Right kidney (tissue), 1 donor: ENCODE data around the gene C7orf33.

Source experiments
- DNase-seq: peaks from one replicate; pipeline ENCODE4 v3.0.0-alpha.2; 2016

C7orf33 gene

DNA sequence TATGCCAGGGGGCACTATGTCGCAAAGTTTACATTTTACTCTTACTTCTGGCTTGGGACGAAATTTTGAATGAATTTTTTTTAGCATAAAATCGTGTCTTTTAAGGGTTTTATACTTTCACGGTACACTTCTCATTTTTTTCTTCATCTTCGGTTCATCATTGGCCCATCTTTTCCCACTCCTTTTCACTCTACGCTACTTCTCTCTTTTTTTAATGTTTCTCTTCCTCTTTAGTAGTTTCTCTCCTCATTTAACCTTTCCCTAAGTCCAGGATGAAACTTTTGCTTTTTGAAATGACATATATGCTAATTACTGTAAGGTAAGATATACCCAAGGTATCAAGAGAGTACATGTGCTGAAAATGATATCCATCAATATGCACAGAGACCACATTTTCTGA lies 39.5 kb downstream of the C7orf33 start:
- DNase-seq = no peak

DNA sequence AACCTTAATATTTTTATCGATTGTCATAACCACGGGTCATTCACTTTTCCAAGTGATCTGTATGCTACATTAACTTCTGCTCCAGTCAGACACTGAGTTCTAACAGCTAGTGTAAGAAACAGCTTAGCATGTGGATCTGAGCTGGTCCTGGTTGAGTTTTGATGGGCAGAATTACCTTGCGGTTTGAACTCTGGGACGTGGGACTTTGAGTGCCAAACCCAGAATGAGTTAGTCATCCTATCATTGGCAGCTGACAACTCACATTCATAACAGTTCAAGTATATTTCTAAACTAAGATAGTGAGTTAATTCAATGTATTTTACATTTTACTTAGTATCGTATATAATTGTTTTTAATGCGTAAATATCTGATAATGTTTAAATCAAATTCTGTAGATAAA lies 43.2 kb downstream of the C7orf33 start:
- no peak for DNase-seq

DNA sequence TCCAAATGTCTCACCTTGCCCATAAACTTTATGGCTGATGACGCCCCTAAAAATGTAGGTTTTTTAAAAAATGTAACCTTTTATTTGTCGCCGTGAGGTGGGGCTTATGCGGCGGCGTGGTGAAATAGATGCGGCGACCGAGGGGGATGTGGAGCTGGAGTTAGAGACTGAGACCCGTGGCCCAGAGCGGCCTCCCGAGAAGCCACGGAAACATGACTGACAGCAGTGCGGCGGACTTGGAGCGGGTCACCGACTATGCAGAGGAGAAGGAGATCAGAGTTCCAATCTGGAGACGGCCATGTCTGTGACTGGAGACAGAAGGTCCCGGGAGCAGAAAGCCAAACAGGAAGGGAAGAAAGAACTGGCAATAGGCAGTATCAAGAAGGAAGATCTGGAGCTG lies 46.5 kb downstream of the C7orf33 start:
- no peak for DNase-seq

DNA sequence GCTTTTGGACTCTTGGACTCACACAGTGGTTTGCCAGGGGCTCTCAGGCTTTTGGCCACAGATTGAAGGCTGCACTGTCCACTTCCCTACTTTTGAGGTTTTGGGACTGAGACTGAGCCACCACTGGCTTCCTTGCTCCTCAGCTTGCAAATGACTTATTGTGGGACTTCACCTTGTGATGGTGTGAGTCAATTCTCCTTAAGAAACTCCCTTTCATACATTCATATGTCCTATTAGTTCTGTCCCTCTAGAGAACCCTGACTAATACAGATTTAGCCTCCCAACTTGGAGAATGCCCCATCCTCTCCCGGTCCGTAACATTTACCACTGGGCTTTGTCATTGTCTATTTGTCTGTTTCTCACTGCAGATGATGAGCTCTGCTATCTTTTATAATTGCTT lies 55.3 kb downstream of the C7orf33 start:
- no peak for DNase-seq

DNA sequence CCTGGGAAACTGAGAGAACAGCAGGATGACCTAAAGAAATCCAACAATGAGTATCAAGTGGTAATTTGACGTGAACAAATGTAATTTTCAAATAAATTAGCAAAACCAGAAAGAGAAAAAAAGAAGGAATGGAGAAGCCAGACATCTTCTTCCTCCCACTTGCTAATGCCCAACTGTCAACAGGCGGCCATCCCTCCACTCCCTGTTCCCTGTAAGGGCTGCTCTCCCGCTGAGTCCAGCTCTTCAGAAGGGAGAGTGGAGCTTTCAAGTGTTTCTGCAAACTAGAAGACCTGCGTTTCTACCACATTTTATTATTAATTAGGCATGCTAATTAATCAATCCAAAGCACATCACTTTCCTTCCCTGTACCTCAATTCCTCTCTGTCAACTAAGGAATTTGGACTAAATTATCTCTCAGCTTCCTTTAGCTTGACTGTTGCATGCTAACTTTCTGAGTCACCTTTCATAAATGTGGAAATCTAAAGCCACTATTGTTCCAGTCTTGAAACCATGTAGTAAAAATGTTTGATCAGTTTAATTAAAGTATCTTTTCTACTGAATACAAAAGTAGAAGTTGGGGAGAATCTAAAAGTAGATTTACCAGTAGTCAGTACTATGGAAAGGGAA lies 59.8 kb downstream of the C7orf33 start:
- DNase-seq = no peak

DNA sequence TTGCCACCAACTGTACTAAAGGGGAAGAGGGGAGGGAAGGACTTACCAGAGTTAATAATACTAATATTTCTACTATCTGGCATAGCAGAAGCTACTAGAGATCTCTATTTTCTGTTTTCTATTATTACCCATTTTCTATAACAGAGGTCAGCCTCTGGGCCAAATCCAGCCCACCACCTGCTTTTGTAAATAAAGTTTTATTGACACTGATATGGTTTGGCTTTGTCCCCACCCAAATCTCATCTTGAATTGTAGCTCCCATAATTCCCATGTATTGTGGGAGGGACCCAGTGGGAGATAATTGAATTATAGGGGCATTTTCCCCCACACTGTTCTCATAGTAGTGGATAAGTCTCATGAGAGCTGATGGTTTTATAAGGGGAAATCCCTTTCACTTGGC lies 62.2 kb downstream of the C7orf33 start:
- DNase-seq = no peak

DNA sequence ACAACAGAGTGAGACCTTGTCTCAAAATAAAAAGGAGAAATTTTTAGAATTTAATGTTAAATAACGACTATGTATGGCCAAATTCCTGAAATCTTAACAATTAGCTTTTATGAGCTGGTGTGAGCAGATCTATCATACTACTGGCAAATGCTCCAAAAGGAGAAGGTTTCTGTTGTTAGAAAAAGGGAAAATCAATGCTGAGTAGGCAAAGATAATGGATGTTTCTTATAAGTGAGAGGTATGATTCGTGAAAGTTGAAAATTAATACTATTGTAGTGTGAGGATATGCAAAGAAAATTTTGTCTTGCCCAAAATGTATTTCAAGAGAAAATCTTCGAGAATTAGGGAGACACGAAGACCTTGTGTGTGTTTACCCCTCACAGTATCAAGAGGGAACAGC lies 67.4 kb downstream of the C7orf33 start:
- no peak for DNase-seq

DNA sequence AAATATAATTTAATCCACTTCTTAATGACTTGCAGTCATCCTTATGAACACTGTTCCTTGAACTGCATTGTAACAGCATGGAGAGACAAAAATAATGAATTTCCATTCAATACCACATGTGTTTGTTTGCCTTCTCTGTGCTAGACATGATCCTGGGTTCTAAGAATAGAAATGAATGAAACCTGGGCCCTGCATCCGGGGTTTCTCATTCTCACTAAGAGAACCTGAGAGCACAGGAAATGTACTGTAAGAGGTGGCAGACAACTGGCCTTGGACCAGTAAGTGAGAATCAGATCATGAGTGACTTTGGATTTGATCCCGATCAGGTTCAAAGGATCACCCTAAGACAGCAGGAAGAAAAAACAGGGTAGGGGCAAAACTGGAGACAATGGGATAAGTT lies 70.9 kb downstream of the C7orf33 start:
- DNase-seq = no peak

DNA sequence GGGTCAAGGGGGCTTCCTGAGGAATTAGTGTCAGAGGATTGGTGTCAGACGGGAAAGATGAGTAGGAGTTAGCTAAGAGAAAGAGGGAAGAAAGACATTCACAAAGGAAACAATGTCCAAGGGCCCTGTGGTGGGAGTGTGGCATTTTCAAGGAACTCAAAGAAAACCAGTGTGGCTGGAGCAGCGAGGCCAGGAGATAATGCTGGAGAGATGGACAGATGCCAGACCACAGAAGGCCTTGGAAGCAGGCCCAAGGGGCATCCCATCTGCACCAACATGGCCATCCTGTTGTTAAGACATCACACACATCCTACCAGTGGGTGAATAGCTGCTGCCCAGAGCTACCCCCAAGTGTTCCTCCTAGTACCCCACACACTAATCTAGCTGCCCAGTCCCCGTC lies 72.1 kb downstream of the C7orf33 start:
- DNase-seq = no peak

DNA sequence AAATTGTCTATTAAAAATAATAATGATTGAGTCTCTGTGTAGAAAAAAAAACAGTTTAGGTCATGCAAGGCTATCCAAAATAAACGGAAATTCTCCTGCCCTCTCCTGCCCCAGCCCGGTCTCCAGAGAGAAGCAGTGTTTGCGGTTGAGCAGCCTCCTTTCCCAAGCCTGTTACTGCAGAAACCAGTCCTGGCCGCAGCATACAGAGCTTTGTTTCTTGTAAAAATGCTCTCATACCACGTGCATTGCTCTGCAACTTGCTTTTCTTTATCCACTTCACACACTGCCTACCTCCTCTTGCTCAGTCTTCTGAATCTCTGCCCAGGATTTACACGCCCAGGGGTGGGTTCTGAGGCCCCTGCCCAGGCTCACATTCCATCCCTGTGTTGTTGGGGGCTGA lies 73.8 kb downstream of the C7orf33 start:
- no peak for DNase-seq

DNA sequence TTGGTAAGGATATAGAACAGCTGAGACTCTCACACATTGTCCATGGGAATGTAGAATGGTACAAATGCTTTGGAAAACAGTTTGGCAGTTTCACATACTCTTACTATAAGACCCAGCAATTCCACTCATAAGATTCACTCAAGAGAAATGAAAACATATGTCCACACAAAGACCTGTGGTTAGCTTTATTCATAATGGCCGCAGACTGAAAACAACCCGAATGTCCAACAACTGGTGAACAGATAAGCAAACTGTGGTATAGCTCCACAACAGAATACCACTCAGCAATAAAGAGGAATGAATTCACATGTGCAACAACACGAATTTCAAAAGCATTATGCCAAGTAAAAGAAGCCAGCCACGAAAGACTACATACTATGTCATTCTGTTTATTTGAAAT lies 74.7 kb downstream of the C7orf33 start:
- no peak for DNase-seq
